T-helper 2 cell (primary cell): ENCODE results near the gene HBE1.
"Not testable (repeated sequence)": the region's sequence is repeated elsewhere in the genome, so short reads cannot be mapped to it uniquely, and the experiment has no call there.

Experiments
- DNase-seq, 5 experiments: peaks; one replicate each; pipeline versions ENCODE4 v3.0.0 to v3.0.0-alpha.2; 2012 to 2022
- total RNA-seq, 2 donors: gene quantifications; one replicate each; lab custom pipeline; 2026; lab: John Stamatoyannopoulos, UW

HBE1 gene
- 0 reads per million in 2 donors for total RNA-seq

DNA sequence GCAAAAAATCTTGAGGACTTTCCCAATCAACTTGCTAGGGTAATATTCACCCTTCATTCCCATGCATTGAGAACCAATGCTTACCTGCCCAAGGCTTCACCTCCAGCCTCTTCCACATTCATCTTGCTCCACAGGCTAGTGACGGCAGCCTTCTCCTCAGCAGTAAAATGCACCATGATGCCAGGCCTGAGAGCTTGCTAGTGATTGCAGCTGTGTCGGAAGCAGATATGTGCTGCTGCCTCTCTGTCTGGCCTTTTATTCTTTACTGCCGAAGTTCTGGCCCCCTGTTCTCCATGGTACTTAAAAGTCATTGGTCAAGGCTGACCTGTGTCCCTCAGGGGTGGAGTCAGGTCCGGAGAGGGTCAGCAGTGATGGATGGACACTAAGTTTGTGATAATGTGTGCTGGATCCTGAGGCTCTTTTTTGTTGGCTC, at the start of gene HBE1:
Gene HBE1, minus strand, starts transcription at position 231 of the 433 bp plus-strand sequence. Its CDS starts 55 bp downstream, at position 176.
- DNase-seq: no peak

DNA sequence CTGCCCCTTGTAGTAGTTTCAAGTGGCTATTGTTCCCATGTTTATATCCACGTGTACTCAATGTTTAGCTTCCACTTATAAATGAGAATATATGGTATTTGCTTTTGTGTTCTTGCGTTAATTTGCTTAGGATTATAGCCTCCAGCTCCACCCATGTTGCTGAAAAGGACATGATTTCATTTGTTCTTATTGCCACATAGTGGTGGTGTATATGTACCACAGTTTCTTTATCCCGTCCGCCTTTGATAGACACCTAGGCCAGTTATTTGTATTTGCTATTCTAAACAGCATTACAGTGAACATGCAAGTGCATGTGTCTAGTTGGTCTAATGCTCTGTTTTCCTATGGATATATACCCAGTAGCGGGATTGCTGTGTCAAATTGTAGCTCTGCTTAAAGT, 47.5 kb upstream of the HBE1 start:
- no peak for DNase-seq

DNA sequence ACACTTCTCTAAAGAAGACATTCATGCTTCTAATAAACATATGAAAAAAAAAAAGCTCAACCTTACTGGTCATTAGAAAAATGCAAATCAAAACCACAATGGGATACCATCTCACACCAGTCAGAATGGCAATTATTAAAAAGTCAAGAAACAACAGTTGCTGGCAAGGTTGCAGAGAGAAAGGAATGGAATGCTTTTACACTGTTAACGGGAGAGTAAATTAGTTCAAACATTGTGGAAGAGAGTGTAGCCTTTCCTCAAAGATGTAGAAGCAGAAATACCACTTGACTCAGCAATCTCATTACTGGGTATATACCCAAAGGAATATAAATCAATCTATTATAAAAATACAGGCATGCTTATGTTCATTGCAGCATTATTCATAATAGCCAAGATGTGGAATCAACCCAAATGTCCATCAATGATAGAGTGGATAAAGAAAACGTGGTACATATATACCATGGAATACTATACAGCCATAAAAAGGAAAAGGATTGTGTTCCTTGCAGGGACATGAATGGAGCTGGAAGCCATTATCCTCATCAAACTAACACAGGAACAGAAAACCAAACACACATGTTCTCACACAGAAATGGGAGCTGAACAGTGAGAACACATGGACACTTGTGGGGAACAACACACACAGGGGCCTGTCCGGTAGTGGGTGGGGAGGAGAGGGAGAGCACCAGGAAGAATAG, 43.7 kb upstream of the HBE1 start:
- DNase-seq: not testable (repeated sequence)

DNA sequence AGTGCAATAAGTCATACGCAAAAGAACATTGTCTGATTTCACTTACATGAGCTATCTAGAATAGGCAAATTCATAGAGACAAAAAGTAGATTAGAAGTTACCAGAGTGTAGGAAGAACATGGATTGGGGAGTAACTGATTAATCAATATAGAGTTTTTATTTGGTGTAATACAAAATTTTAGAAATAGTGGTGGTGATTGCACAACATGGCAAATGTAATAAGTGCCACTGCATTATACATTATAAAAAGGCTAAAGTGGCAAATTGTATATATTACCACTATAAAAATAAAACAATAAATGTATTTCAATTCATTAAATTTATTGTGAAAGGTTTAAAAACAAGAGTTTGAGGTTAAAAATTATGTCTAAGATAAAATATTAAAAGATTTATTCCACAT, 40.7 kb upstream of the HBE1 start:
- no peak for DNase-seq

DNA sequence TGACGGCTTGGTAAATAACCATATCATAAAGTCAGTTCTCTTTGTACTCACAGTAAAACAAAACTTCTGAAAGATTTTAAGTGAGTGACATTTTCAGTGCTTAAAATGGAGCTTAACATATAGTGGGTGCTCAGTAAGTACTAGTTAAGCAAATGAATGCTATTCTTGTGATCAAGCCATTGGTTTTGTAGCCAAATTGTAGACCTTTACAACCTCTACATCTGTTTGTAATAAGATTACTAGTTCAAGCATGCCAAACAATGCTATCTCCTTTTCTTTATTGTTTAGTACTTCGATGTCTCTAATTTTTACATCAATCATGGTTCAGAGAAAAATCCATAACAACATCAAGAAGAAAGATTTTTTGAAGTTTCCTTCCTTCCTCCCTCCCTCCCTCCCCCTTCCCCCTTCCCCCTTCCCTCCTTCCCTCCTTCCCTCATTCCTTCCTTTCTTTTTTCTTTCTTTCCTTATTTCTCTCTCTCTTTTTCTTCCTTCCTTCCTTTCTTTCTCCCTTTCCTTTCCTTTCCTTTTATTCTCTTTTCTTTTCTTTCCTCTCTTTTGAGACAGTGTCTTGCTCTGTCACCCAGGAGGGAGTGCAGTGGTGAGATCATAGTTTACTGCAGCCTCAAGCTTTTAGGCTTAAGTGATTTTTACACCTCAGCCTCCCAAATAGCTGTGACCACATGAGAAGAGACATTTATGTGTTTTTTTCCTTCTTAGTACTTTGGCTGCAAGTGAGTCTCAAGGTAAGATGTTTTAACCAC, 37.7 kb upstream of the HBE1 start:
- no peak for DNase-seq

DNA sequence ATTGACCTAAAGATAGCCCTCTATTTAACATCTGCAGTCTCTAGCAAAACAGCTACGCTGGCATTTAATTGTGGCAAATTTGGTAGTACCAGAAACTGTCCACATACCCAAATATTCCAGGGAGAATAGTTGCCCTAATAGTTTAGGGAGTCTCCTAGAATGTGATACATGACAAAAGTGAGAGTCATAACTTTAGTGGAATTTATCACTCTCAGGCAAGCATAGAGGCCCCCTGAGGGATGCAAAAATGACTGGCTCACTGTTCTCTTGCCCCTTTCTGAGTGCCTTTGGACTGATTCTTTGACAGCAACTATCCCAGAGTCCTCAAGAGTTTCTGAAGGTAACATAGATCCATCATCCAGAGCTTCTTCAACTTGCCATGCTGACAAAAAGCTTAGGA, 34.3 kb upstream of the HBE1 start:
- no peak for DNase-seq

DNA sequence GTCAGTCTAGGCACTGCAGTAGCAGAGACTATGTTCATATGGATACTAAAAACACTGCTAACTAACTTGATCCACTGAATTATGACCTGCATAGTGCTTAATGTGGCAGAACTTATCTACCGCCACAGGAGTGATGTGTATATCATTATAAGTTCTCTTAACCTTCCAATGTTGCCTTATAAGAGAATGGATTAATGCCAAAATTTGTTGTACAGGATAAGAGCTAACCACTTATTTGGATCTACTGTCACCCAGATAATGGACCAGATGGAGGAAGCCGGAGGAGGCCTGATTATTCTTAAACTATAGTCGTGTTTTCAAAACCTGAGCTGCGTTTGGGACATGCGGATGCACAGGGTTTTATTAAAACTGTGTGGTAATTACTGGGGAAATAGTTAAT, 33.9 kb upstream of the HBE1 start:
- DNase-seq: no peak

DNA sequence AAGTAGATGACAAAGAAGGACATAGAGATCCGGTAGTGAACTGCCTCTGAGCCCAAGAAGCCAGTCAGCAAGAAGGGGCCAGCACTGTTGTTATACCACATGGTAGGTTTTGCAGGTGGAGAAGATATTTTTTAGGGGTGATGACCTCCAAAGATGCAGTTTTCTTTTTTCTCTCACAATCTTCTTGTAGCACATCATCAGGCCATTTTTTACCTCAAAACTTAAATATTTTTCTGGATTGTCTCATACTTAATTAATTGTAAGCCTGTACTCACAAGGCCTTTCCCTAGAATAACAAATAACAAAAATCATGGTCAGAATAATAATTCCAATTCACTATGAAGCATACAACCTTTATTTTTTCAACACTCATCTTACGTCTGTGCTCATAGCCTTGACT, 32.1 kb upstream of the HBE1 start, which contains the start of gene OR51B4:
Gene OR51B4, minus strand, starts transcription at position 101 of the 400 bp plus-strand sequence. Its CDS starts 0 bp downstream, at position 101.
- DNase-seq: no peak

DNA sequence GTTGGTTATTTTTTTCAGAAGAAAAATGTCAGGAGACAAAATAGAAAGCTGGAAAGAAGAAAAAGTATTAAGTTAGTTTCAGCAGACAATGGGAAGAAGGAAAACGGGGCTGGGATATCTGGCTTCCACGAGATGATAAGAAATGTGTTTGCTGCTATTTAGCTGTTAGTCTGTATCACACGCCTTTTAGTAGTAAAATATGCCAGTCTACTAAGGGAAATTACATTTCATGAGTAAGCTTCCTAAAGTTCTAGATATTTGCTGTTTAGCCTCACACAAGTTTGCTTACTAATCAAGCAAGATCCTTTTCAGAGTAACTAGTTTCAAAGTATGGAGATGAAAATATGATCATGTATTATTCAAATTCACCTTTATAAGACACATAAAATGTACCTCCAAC, 30.5 kb upstream of the HBE1 start:
- no peak for DNase-seq

DNA sequence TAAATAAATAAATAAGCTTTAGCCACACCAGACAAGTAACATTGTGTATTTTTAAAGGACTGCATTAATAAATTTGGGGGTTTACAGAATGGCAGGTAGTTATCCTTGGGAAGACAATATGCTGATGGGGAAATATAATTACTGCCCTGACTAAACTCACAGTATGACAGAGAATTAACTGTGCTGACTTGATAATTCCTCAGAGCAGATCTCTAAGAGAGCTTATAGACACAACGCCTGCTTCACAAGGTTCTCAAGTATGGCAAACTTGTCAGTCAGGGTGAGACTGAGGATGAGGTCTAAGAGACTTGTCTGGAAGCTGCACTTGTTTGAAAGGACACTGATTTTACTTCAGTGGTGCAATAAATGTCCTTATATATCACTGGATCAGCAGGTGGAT, 28.7 kb upstream of the HBE1 start:
- no peak for DNase-seq

DNA sequence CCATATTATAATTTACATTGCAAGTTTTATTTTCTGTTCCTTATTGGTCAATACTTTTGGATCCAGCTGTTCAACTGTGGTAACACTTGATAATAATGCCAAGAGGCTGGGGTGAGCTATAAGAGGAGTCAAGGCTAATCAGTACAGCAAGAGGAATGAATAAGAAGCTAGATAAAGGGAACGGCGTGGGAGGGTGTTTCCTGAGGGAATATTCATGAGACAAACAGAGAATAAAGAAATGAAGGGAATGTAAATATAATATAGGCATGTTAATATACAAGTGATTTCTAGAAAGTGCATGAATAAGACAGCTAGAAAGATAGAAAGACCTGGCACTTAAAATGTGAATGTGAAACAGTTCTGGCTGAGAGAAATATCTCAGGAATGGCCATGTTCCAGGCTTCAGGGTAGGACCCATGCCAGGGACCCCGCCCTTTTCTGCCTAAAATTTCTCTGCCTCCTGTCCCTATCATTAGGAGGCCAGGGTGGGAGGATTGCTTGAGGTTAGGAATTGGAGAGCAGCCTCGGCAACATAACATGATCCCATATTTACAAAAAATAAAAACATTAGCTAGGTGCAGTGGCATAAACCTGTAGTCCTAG, 28.1 kb upstream of the HBE1 start:
- no peak for DNase-seq

DNA sequence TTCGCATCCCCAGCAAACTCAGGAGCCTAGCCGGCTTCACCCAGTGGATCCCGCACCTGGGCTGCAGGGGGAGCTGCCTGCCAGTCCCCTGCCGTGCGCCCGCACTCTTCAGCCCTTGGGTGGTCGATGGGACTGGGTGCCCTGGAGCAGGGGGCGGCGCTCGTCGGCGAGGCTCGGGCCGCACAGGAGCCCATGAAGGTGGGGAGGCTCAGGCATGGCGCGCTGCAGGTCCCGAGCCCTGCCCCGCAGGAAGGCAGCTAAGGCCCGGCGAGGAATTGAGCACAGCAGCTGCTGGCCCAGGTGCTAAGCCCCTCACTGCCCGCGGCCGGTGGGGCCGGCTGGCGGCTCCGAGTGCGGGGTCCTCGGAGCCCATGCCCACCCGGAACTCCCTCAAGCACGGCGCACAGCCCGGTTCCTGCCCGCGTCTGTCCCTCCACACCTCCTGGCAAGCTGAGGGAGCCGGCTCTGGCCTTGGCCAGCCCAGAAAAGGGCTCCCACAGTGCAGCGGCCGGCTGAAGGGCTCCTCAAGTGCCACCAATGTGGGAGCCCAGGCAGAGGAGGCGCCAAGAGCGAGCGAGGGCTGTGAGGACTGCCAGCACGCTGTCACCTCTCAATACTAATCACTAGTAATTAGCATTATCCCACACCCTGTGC, 24.7 kb upstream of the HBE1 start:
- not testable (repeated sequence) for DNase-seq

DNA sequence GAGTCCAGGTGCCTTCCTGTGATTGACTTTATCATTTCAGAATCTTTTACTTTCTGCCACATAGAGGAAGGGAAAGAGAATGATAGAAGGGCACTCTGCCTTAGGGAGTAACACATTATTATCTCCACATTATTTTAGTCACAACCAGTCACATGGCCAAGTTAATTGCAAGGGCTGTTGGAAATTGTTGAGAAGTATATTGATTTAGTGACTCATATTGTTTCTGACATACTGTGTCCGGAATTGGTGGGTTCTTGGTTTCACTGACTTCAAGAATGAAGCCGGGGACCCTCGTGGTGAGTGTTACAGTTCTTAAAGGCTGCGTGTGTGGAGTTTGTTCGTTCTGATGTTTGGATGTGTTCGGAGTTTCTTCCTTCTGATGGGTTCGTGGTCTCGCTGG, 23.3 kb upstream of the HBE1 start:
- no peak for DNase-seq

DNA sequence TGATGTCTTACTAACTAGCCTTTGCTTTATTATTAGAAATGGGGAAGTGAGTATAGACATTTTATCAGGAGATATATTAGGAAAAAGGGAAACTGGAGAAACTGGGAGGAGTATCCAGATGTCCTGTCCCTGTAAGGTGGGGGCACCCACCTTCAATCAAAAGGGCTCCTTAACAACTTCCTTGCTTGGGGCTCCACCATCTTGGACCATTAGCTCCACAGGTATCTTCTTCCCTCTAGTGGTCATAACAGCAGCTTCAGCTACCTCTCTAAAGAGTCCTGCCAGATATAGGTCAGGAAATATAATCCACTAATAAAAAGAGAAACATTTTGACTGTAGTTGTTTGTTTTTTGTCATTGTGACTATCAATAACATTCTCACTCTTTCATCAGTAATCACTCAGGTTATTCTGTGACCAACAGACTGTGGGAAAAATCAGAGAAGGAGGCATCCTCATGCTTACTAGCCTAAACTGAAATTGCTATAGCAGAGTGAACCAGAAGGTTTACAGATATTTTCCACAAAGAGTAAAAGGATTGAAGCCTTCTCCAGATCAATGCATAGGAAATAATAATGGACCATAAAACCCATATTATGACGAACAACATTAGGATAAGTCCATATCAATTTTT, 21.6 kb upstream of the HBE1 start:
- peak in 1 of 5 experiments; percentile 26 for DNase-seq

DNA sequence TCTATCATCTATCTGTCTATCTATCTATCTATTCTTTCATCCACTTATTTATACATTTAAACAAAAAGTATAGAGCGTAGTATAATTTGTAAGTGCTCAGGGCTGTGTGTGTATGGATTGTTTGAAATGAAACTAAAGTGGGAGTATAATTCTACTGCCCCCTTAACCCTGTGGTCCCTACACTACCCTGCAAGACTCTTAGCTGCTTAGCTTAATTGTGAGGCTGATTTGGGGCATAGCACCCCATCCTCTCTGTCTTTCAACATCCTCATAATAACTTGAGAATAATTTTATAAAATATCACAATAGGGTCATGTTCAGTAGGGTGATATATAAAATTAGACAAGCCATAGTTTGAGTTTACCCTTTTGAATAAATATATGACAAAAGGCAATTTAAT, 20.4 kb upstream of the HBE1 start:
- no peak for DNase-seq

DNA sequence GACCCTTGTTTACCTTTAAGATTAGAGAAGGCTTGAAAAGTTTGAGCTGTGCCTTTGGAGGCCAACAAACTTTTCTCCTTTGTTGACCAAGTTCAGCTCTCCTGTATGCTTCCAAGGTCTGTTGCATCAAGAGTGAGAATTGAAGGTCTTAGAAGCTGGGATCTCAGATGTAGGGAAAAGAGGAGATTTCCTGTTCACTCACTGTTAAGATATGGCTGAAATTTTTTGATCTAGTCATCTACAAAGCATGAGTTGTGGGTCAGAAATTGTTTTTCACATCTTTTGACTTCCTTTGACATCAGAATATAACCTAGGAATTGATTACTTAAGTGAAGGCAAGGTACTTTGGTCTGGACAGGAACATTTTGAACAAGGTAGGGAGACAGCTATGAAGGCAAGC, 20.0 kb upstream of the HBE1 start:
- DNase-seq: no peak

DNA sequence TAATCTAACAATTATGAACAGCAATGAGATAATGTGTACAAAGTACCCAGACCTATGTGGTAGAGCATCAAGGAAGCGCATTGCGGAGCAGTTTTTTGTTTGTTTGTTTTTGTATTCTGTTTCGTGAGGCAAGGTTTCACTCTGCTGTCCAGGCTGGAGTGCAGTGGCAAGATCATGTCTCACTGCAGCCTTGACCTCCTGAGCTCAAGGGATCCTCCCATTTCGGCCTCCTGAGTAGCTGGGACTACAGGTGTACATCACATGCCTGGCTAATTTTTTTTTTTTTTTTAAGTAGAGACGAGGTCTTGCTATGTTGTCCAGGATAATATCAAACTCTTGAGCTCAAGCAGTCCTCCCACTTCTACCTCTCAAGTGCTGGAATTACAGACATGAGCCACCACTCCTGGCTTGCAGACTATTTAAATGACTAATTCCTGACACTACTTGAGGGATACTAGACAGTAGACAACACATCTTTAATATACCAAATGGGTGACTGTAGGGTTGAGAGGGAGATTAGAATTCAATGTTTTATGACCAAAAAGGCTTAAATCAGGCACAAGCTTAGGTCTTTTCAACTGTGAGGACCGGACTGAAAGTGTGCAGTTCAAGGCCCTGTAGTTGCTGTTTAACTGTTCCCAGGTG, 19.3 kb upstream of the HBE1 start:
- no peak for DNase-seq

DNA sequence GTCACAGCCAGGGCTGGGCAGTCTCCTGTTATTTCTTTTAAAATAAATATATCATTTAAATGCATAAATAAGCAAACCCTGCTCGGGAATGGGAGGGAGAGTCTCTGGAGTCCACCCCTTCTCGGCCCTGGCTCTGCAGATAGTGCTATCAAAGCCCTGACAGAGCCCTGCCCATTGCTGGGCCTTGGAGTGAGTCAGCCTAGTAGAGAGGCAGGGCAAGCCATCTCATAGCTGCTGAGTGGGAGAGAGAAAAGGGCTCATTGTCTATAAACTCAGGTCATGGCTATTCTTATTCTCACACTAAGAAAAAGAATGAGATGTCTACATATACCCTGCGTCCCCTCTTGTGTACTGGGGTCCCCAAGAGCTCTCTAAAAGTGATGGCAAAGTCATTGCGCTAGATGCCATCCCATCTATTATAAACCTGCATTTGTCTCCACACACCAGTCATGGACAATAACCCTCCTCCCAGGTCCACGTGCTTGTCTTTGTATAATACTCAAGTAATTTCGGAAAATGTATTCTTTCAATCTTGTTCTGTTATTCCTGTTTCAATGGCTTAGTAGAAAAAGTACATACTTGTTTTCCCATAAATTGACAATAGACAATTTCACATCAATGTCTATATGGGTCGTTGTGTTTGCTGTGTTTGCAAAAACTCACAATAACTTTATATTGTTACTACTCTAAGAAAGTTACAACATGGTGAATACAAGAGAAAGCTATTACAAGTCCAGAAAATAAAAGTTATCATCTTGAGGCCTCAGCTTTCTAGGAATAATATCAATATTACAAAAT, 18.6 kb upstream of the HBE1 start:
- no peak for DNase-seq

DNA sequence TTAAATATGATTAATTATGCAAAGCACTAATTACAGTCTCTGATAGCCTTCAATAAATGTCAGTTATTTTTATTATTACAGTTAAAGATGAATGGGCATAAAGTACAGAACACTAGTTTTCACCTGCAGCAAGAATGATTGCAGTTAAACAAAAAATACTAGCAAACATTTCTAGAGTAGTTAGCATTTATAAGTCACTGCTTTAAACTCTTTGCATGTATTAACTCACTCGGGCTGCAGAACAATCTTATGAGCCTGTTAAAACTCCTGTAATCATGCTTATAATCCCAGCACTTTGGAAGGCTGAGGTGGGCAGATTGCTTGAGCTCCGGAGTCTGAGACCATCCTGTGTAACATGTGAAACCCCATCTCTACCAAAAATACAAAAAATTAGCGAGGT, 17.2 kb upstream of the HBE1 start:
- no peak for DNase-seq

DNA sequence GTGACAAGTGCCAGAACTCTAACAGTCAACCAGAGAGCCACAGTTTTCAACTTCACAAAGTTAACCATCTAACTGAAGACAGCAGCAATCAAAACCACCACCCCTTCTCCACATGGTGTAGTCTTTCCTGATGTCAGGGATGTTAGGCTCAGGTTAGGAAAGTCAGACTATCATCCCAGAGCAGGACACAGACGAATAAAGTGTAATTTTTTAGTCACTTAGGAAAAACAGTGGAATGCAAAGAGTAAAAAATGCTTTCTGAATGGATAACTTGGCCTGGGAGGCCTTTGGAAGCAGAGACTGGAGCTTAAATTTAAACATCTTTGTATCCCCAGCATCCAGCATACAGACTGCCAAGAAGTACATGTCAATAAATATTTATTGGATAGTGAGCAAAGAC, 16.6 kb upstream of the HBE1 start:
- no peak for DNase-seq

DNA sequence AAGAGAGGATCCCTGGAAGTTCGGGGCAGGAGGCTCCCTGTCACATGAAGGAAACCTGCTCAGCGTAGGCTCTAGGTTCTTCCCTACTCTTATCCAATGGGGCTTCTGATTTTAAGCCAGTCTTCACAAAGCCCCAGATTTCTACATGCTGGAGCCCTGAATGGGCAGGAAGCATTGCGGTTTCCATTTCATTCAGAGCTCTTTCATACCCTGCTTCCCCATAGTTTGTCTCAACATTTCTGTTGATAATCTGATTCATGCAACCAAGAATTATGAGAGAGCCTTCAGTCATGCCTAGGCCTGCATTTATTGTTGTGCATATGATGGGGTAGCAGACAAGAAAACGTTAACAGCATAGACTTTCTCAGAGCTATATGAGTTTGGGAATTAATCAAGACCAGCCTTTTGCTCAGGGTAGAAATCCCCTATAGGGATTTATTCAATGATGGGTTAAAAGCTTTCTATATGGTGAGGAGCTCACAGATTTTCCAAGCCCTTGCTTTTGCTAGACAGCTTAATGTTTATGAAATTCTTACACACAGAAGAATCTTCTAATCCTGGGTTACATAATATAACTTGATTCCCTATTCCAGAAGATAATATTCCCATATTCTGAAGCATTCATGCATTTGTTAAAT, 16.1 kb upstream of the HBE1 start:
- DNase-seq: no peak
